Nephron (organoid): ENCODE measurements around the gene FBXO17.

ENCODE experiments used
- H3K27ac Mint-ChIP-seq, 3 experiments: 2 replicates each; pipeline ENCODE4 v1.8.0; 2020; ENCODE audit warnings: mixed read lengths in 3 of 3, mild to moderate bottlenecking in 2 of 3, moderate library complexity in 1 of 3
- H3K27me3 Mint-ChIP-seq: 2 replicates; pipeline ENCODE4 v1.8.0; 2021; ENCODE audit warnings: low read depth, mild to moderate bottlenecking, moderate library complexity, mixed read lengths
- H3K36me3 Mint-ChIP-seq: 2 replicates; pipeline ENCODE4 v1.8.0; 2020; ENCODE audit warnings: low read depth, mixed read lengths
- H3K4me1 Mint-ChIP-seq: 2 replicates; pipeline ENCODE4 v1.8.0; 2020; ENCODE audit warnings: mixed read lengths
- H3K4me3 Mint-ChIP-seq, 3 experiments: 2 replicates each; pipeline ENCODE4 v1.8.0; 2020; ENCODE audit warnings: mild to moderate bottlenecking in 3 of 3, mixed read lengths in 3 of 3, moderate library complexity in 2 of 3
- H3K9me3 Mint-ChIP-seq: 2 replicates; pipeline ENCODE4 v1.8.0; 2020; ENCODE audit warnings: mixed read lengths
- TF ChIP-seq, protein P1 (sequence below), 3 experiments: fragments of 200-600 bp; sonication (generic); IDR thresholded peaks; one replicate each; pipeline ENCODE4 v1.5.0; 2021; ENCODE audit warnings: antibody characterized with exemption in 3 of 3; ENCODE audit not compliant: unreplicated experiment in 3 of 3

Gene FBXO17

DNA sequence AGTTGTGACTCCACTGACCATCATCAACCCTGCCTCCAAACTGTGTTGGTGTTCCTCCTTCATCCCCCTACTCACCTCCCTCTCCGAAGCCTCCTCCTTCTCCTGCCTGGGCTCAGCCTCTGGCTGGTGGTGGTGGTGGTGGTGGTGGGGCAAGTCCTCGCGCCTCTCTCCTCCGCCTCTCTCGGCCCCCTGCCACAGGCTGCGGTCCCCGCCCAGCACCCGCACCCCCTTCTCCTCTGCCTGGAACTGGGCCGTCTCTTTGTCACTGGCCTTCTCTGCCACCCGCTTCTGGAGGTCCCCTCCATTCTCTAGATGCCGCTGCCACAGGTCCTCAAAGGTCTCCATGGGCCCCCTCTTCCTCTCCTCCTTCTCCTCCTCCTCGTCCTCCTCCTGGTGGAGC, 65.1 kb downstream of the FBXO17 start:
- peaks cover 7% of the 10 kb centered on the region for H3K4me1 Mint-ChIP-seq
- TF ChIP-seq, protein P1, sequence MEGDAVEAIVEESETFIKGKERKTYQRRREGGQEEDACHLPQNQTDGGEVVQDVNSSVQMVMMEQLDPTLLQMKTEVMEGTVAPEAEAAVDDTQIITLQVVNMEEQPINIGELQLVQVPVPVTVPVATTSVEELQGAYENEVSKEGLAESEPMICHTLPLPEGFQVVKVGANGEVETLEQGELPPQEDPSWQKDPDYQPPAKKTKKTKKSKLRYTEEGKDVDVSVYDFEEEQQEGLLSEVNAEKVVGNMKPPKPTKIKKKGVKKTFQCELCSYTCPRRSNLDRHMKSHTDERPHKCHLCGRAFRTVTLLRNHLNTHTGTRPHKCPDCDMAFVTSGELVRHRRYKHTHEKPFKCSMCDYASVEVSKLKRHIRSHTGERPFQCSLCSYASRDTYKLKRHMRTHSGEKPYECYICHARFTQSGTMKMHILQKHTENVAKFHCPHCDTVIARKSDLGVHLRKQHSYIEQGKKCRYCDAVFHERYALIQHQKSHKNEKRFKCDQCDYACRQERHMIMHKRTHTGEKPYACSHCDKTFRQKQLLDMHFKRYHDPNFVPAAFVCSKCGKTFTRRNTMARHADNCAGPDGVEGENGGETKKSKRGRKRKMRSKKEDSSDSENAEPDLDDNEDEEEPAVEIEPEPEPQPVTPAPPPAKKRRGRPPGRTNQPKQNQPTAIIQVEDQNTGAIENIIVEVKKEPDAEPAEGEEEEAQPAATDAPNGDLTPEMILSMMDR (IDR thresholded peaks at IDR 0.05; ENCODE audit: unreplicated experiment in 3 of 3): no peak
- no peak overlapping the region for H3K27ac Mint-ChIP-seq
- peaks cover 7% of the 10 kb centered on the region for H3K36me3 Mint-ChIP-seq
- H3K9me3 Mint-ChIP-seq: no peaks in the 10 kb centered on the region
- H3K4me3 Mint-ChIP-seq: no peak overlapping the region
- H3K27me3 Mint-ChIP-seq: peaks cover 3% of the 10 kb centered on the region

GRCh38 chr19:38908911-38909310, 66.6 kb downstream of the FBXO17 start:
- no peak overlapping the region for H3K4me3 Mint-ChIP-seq
- H3K27me3 Mint-ChIP-seq: peaks cover 3% of the 10 kb centered on the region
- peaks cover 7% of the 10 kb centered on the region for H3K4me1 Mint-ChIP-seq
- H3K36me3 Mint-ChIP-seq: peaks cover 13% of the 10 kb centered on the region
- TF ChIP-seq, protein P1 (IDR thresholded peaks at IDR 0.05; ENCODE audit: unreplicated experiment in 3 of 3): no peak
- peaks cover 3% of the 10 kb centered on the region for H3K9me3 Mint-ChIP-seq
- H3K27ac Mint-ChIP-seq: no peak overlapping the region

GRCh38 chr19:38907670-38908069, 67.9 kb downstream of the FBXO17 start:
- H3K4me3 Mint-ChIP-seq: no peak overlapping the region
- H3K36me3 Mint-ChIP-seq: peaks cover 17% of the 10 kb centered on the region
- no peak overlapping the region for H3K27ac Mint-ChIP-seq
- TF ChIP-seq, protein P1 (IDR thresholded peaks at IDR 0.05; ENCODE audit: unreplicated experiment in 3 of 3): no peak
- peaks cover 1% of the 10 kb centered on the region for H3K4me1 Mint-ChIP-seq
- peaks cover 3% of the 10 kb centered on the region for H3K9me3 Mint-ChIP-seq
- no peaks in the 10 kb centered on the region for H3K27me3 Mint-ChIP-seq

GRCh38 chr19:38907227-38907626, 68.3 kb downstream of the FBXO17 start:
- no peak overlapping the region for H3K27ac Mint-ChIP-seq
- H3K4me3 Mint-ChIP-seq: no peak overlapping the region
- H3K9me3 Mint-ChIP-seq: peaks cover 3% of the 10 kb centered on the region

DNA sequence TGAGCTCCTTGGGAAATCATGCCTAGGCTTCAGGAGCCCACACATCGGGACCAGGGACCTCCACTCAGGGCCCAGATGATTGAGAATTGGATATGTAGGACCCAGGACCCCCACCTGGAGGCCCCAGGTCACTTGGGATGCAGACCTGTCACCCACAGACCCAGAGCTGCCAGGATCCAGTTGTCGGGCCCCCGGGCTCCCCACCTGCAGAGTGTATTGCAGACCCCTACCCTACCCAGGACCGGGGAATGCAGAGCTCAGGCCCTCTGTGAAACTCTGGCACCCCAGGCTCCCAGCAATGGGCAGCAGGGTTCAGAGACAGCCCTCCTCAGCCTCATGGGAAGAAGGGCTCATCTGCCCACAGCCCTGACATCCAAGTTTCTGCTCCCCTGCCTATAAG, 69.9 kb downstream of the FBXO17 start:
- peaks cover 6% of the 10 kb centered on the region for H3K9me3 Mint-ChIP-seq
- TF ChIP-seq, protein P1 (IDR thresholded peaks at IDR 0.05; ENCODE audit: unreplicated experiment in 3 of 3): no peak
- no peak overlapping the region for H3K27ac Mint-ChIP-seq
- H3K27me3 Mint-ChIP-seq: no peaks in the 10 kb centered on the region
- H3K4me1 Mint-ChIP-seq: peaks cover 4% of the 10 kb centered on the region
- peaks cover 20% of the 10 kb centered on the region for H3K36me3 Mint-ChIP-seq
- H3K4me3 Mint-ChIP-seq: no peak overlapping the region

More at GRCh38 chr19:38907227-38907626, 68.3 kb downstream of the FBXO17 start:
- Mint-ChIP-seq H3K4me1 (no peaks in the 10 kb centered on the region), H3K27me3 (no peaks in the 10 kb centered on the region), H3K36me3 (peaks cover 17% of the 10 kb centered on the region)
- TF ChIP-seq, protein P1 (IDR thresholded peaks at IDR 0.05; ENCODE audit: unreplicated experiment in 3 of 3): no peak
